SKM-1 treated with dmso at 0.1 percent for 144 hours (cell line): ENCODE data around the gene BCAS1.
"Not testable (repeated sequence)": the region's sequence is repeated elsewhere in the genome, so short reads cannot be mapped to it uniquely, and the experiment has no call there.

Source experiments
- DNase-seq: peaks from one replicate; lab custom pipeline; 2025; ENCODE audit not compliant: unreplicated experiment; lab: John Stamatoyannopoulos, UW

BCAS1 gene

DNA sequence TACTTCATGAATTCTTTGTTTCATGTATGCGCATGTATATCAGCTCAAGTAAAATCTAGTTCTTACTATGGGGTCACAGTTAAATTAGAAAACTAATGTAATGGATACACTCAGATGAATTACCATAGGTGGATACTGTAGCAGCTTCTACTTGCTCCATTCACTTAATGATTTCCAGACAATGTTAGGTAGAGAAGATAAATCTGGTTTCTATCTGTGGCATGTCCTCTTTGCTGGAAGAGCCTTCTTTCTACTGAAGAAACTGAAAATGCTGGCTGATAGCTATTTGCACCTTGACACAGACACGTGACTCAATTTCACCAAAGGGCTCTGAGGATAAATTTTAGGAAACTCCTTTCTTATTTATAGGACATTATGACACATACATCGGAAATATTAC is 49.5 kb downstream of the BCAS1 start:
- no peak for DNase-seq

DNA sequence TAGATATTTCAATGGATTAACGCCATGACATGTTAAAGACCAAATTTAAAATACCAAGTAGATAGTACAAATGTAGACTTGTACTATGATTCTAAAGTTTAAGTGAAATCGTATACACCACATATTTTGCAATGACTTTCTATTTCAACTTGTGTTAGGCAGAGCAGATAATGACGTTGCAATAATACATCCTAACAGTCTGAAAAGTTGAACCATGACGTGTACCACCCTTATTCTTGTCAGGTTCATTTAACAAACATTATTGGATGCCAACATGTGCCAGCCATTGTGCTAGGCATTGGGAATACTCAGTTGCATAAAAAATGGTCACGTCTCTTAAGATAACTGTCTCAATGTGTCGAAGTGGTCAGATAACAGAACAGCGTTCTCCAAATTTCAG is 50.0 kb downstream of the BCAS1 start:
- no peak for DNase-seq

DNA sequence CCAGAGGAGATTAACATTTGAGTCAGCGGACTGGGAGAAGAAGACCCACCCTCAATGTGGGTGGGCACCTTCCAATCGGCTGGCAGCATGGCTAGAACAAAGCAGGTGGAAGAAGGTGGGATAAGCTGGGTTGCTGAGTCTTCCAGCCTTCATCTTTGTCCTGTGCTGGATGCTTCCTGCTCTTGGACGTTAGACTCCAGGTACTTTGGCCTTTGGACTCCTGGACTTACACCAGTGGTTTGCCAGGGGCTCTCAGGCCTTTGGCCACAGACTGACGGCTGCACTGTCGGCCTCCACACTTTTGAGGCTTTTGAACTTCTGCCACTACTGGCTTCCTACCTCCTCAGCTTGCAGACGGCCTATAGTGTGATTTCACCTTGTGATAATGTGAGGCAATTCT is 50.8 kb downstream of the BCAS1 start:
- no peak for DNase-seq

DNA sequence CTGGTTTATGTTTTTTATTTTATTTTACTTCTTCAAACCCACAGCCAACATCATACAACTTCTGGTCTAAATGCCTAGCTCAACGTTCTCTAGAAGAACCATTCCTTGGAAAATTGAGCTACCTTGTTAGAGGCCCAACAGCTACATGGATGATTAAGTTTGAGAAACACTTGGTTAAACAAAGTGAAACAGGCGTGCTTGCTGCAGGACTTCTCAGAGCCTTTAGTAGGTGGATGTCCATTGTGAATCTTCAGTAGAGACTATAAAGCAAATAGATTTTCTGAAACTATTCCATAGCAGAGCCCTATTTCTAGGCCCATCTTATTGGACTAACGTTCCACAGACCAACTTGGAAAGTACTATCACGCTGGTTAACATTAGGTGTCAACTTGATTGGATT is 51.3 kb downstream of the BCAS1 start:
- DNase-seq: no peak

DNA sequence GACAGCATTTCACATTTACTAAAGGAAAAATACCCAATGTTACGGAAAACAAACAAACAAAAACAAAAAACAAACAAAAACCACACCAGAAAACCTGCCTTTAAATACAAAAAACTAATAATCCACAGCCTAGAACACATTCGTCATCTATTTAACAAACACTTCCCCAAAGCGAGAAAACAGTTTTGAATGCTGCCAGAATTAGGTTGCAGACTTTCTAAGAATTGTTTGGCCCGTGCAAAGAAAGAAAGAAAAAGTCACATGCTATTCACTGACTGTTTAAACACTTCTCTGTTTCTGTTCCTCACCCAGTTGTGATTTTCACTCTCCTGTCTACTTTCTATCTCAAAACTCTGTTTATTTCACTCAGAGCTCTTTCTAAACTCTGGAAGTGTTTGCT is 52.5 kb downstream of the BCAS1 start:
- DNase-seq: no peak

DNA sequence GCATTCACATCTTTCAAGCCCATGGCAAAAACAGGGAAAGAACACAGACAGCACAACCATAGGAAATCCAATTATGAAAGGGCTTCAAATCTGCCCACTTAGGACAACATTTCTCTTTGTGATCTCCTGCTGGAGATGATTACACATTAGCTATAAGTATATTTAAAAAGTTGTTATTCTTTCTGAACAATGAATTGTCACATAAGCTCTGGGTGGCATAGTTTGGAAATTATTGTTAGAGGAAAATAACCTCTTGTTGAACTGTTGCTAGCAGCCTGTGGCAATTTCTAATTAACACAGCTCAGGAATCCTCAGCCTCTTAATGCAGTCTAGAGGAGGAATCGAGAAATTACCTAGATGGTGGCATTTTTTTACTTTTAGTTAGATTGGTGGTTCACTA is 54.9 kb downstream of the BCAS1 start:
- no peak for DNase-seq

DNA sequence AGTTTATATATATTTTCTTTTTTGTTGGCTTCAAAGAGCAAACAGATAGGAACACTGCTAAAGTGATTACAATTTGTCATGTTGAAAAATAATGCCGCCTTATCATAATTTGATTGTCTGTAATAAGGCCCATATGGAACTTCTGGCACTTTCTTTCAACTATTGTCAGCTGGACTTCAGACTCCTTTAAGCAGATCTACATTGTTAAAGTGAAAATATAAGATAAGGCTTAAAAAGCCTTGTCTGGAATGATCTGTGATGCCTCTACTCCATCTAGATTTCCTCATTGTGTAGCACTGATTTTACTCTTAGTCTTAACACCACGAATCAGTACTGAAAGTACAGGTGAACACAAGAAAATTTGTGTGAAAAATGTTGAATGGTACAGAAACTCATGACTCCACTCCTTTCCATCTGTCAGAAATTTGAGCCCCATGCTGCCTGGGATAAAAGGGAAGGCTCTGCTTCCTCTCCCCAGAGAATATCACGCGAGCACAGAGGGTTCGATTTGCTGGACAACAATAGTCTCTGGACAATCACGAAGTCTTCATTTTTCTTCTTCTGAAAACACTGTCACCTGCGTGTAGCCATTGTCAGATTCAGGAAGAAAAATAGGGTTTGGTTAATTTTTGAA is 56.0 kb downstream of the BCAS1 start:
- no peak for DNase-seq

DNA sequence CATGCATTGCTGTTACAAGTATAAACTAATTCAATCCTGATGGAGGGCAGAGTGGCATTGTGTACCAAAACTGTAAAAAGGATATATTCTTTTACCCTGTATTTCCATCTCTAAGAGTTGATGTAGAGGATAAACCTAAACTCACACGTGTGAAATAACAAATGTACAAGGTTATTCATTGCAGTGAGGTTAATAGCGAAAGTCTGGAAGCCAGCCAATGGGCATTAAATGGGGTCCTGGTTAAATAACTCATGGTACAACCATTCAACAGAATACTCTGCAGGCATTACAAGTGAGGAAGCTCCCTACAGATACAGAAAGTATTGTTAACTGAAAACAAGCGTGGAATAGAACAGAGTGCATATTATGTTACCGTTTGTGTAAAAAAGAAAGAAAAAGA is 56.9 kb downstream of the BCAS1 start:
- DNase-seq: no peak

DNA sequence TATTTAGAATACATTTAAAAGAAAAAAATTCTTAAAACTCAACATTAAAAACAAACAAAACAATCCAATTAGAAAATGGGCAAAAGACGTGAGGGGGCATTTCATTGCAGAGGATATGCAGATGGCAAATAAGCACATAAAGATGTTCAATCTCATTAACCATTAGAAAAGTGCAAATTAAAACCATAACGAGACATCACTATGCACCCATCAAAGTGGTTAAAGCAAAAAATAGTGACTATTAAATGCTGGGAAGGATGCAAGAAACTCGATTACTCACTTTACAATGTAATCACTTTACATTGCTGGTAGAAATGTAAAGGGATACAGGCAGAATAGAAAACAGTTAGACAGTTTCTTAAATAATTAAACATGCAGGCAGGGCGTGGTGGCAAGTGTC is 59.0 kb downstream of the BCAS1 start:
- no peak for DNase-seq

DNA sequence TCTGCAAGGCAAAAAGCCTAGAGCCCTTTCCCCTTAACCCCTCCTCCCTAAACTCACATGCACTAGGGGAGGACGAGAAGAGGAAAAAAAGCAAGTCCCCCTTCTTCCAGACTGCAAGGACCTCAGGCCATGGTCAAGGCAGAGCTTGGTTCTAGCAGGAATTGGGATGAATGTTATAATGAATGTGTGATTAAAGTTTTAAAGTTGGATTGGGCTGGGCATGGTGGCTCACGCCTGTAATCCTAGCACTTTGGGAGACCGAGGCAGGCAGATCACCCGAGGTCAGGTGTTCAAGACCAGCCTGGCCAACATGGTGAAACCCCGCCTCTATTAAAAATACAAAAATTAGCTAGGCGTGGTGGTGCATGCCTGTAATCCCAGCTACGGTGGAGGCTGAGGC is 64.2 kb downstream of the BCAS1 start:
- not testable (repeated sequence) for DNase-seq

DNA sequence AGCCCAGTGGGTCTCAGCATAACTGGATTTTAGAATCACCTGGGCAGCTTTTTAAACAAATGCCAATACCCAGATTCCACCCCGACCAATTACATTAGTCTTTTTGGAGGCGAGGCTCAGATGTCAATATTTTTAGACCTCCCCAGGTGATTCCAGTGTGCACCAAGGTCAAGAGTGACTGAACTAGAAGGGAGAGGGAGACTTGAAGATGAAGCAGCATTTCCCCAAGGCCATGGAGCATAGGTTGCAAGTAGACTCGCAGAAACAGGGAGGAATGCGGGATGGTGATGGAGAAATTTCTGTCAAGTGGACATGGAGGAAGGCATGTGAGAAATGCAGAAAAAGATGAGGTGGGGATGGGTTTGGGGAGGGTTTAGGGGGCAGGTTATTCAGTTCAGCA is 64.9 kb downstream of the BCAS1 start:
- no peak for DNase-seq

DNA sequence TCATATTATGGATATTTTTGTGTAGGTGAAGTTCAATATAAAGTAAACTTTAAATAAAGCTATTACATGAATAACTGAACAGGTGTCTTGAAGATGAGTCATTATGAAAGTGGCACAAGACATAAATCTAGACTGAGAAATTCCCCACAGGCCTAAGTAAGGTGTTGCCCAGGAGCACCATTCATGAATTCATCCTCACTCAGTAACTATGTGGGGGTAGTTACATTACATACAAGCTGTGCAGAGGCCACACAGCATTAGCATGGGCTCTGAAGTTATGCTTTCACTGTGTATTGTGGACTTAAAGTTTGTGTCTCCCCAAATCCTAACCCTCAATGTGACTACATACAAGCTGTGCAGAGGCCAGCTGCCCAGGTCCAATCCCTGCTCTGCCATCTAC is 65.9 kb downstream of the BCAS1 start:
- no peak for DNase-seq

DNA sequence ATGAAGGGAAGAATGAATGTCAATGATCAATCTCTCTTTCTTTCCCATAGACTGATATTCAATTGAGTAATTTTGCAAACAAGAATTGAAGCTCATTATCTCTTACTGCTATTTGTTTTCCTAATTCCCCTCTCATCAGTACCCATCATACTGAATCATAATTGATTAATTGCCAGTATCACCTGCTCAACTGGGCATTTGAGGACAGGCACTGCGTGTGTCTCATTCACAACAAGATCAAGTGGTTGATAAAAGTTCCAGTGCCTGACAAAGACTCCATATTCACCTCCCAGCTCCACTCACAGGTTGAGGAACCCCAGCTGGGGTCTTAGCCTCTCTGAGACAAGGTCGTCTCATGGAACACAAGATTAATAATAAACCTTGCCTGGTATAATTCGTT is 67.7 kb downstream of the BCAS1 start:
- no peak for DNase-seq

DNA sequence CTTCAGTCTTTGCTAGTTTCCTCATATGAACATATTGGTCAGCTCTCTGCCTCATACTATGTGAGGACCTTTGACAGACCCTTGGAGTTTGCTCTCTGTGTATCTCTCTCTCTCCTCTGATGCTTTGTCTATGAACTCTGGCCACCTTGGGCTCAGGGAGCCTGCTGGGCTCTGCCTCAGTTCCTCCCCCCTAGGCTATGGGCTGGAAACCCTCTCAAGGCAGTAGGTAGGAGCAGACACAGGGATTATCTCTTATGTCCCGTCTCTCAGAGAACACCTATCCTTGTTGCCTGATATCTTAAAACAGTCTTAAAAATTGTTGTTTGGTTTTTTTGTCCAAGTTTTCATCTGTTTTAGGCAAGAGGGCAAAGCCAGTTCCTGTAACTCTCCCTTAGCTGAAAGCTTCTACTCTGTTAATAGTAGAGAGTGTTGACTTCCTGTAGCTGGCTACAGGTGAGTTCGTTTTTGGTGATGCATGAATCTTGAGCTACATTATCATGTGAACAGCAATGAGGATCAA is 68.3 kb downstream of the BCAS1 start:
- DNase-seq: no peak

DNA sequence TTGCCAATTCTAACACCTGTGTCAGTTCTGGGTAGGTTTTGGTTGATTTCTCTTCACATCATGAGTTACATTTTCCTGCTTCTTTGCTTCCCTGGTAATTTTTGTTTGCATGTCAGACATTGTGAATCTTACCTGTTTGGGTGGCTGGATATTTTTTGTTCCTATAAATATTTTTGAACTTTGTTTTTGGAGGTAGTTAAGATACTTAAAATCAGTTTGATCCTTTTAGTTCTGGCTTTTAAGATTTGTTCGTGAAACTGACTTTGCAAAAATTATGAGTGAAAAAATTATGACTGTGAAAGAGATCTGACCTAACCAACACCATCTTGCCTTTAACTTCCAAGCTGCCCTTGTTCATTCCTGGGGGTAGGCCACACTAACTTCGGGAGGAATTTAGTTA is 69.5 kb downstream of the BCAS1 start:
- DNase-seq: no peak

DNA sequence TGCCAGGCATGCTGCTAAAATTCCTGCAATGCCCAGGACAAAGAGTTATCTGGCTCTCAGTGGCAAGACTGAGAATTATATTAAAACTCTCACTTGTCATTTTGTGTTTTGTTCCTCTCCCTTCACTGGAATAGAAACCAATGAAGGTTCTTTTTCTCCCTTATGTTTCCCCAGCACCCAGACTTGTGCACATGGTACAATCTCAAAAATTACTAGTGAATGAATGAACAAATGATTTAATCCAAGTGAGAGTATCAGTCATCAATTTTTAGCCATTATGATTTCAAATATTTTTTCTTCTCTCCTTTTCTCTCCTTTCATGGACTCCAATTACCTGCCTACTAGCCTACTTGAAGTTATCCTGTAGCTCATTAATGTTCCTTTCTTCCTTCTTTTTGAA is 70.1 kb downstream of the BCAS1 start:
- DNase-seq: no peak

DNA sequence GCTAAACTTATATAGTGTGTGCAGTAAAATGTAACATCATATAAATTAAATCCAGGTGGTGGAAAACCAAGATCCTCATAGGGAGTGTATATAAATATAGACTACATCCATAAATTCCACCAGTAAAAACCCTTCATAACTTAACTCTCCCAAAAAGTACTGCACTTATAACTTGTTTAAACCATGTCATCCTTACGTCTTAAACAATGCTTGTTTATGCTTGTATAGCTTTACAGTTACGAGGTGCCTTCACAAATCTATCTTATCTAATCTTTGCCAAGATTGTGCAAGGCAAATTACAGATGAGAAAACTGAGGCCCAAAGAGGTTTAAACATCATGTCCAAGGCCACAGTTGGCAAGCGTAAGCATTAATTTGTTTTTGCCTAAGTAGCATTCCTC is 71.3 kb downstream of the BCAS1 start:
- no peak for DNase-seq

DNA sequence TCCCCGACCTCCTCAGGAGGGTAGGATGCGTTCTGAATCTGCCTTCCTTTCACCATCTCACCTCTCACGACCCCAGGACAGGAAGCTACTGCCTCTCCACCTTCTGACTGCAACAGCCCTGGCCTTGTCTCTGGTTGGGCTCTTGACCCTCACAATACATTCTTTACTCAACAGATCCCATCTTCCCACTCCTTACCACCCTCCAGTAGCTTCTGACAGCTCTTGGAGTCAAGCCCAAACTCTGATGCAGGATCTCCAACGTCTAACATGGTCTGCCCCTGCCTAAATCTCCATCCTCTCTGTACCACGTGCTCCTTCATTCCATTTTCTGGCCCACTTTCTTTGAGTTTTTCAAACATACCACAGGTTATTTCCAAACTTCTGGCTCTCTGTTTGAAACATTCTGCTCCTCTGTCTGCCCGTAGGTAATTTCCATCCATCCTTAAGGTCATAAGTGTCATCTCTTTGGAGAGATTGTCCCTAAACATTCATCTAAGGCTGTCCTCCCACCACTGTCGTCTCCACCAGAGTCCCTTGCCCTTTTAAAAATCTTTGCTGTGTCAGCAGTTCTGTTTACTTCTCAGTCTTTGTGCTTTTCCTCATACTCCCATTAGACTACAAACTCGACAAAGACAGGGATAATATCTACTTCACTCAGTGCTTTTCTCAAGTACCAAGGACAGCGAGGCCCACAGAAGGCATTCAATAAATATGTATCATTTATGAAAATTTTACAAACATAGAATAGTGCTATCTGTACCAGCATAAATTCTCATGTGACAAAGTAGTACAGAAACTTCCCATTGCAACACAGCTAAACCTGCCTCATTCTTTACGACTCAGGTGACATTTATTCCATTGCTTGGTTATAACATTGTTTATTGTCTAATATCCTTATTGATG is 73.6 kb downstream of the BCAS1 start:
- DNase-seq: no peak

DNA sequence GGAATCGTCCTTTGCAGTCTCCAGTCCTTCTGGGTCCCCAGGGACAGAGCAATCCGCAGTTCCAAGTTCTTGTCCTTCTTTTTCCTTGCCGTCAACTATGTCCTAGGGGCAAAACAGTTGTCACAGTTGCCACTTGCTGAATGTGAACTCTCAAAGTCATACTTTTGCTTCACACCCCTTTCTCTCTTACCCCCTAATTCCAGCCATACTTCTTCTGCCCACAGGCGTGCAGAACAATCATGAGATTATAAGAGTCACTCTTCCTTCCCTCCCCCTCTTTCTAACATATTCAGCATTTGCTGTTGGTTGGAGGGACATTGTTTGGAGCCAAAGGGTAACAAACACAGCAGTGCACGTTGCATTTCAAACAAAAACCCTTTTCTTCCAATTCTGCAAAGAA is 74.4 kb downstream of the BCAS1 start:
- DNase-seq: no peak

DNA sequence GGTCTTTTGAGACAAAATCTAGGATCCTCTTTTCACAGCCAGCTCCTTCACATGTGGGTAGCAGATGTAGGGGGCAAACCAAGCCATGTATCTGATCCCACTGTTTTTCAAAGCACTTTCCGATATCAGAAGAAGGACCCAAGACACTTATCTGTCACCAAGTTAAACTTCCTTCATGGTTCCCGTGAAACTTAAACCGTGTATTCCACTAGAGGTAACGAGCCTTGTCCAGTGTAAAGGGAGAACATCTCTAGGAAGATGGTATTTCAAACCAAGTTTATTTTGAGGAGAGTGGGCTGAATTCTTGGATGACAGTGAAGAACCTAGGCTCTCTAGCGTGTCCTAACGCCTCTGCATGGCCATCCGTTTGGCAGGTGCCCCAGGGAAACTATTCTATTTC is 76.3 kb downstream of the BCAS1 start:
- no peak for DNase-seq

DNA sequence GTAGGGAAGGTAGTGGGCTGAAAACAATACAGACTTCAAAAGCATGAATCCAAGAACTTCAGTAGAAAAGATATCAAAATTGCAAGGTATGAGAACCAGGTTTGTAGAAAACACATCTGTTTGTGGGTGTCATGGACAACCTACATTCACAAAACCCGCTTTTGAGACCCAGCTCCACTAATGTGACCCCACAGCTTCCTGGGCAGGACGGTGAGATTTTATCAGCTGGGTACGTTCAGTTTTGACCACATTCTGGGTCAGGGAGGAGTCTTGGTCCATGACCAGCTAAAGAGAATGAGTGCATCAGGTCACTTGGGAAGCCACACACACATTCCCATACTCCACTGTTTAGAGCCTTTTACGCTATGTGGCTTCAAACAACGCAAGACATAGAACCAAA is 77.1 kb downstream of the BCAS1 start:
- DNase-seq: no peak

DNA sequence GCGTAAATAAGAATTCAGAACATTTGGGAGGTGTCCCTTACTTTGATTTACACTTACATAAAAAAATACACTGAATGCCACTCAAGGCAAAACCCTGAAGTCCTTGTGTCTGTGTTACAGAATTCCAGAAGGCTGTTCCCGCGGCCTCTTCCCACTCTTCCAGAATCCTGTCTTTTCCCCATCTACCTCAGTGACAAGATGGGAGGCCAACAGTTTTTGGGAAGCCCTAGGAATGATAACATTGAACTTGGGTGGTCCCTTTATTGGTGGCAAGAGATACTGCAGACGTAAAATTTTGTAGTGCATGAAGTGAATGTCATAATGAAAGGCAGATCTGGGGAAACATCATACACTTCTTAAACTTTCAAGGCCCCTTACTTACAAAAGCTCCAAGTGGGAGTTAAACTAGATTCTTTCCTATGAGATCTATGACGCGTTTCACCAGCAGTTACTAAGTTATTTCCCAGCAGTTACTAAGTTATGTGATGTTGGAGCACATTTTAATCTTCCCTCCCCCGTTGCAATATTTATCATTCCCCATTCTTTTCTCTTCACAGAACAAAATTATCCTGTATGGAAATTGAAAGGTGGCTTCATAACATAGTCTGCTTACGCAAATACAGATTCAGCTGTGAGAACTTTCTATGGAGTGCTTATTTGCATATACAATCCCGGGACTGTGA is 79.5 kb downstream of the BCAS1 start:
- no peak for DNase-seq
